ENCODE results near the gene FGD5.

Gene FGD5

DNA sequence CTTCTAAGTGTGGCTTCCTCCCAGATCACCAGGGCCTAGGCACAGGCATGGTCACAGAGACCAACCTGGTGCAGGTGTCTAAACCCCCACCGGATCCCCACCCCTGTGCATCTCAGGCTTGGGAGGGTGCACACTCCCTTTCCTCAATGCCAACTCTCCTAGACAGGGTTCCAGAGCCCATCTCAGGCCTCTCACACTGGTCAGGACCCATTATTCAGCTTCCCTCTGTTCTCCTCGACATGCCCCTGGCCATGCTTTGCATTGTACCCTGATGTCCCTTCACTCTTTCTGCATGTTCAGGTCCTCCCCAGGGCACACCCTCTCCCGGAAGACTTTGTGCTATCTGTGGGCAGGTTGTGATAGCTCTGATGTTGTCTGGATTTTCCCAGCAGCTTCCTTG, 23.5 kb downstream of the FGD5 start:
- no peak for TF ChIP-seq SIN3A (IDR thresholded peaks at IDR 0.05; ENCODE audit: borderline replicate concordance, insufficient read depth, low read length)
- TF ChIP-seq TAF1 (IDR thresholded peaks at IDR 0.05; ENCODE audit: borderline replicate concordance, insufficient read depth, low read length), result no peak
- TF ChIP-seq POLR2AphosphoS5 (IDR thresholded peaks at IDR 0.05; ENCODE audit: low read depth, low read length), result no peak
- TF ChIP-seq, protein P1, sequence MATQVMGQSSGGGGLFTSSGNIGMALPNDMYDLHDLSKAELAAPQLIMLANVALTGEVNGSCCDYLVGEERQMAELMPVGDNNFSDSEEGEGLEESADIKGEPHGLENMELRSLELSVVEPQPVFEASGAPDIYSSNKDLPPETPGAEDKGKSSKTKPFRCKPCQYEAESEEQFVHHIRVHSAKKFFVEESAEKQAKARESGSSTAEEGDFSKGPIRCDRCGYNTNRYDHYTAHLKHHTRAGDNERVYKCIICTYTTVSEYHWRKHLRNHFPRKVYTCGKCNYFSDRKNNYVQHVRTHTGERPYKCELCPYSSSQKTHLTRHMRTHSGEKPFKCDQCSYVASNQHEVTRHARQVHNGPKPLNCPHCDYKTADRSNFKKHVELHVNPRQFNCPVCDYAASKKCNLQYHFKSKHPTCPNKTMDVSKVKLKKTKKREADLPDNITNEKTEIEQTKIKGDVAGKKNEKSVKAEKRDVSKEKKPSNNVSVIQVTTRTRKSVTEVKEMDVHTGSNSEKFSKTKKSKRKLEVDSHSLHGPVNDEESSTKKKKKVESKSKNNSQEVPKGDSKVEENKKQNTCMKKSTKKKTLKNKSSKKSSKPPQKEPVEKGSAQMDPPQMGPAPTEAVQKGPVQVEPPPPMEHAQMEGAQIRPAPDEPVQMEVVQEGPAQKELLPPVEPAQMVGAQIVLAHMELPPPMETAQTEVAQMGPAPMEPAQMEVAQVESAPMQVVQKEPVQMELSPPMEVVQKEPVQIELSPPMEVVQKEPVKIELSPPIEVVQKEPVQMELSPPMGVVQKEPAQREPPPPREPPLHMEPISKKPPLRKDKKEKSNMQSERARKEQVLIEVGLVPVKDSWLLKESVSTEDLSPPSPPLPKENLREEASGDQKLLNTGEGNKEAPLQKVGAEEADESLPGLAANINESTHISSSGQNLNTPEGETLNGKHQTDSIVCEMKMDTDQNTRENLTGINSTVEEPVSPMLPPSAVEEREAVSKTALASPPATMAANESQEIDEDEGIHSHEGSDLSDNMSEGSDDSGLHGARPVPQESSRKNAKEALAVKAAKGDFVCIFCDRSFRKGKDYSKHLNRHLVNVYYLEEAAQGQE (IDR thresholded peaks at IDR 0.05; ENCODE audit: insufficient read depth in 1 of 2, low read depth in 2 of 2, low read length in 2 of 2), result no peak
- TF ChIP-seq FOXP2 (optimal IDR thresholded peaks at IDR 0.05; ENCODE audit: borderline replicate concordance, extremely low read depth, extremely low read length, insufficient read depth), result no peak

DNA sequence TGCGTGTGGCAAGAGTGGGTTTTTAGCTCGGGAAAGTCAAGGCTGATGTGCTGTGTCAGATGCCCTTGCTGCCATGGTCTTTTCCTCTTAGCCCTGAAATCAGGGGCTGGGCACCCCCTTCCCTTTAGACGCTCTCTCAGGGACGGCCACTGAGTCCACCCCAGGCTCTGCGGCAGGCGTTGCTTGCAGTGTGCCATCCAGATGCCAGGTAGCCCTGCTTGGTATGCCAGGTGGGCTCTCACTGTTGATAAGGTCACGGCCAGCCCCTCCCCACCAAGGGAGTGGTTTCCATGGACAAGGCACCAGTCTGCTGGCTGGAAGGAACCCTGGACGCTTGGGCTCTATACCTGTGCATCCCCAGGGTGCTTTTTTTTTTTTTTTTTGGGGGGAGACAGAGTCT, 24.6 kb downstream of the FGD5 start:
- no peak for TF ChIP-seq FOXP2 (optimal IDR thresholded peaks at IDR 0.05; ENCODE audit: borderline replicate concordance, extremely low read depth, extremely low read length, insufficient read depth)
- TF ChIP-seq SIN3A (IDR thresholded peaks at IDR 0.05; ENCODE audit: borderline replicate concordance, insufficient read depth, low read length), result no peak
- TF ChIP-seq TAF1 (IDR thresholded peaks at IDR 0.05; ENCODE audit: borderline replicate concordance, insufficient read depth, low read length), result no peak
- TF ChIP-seq POLR2AphosphoS5 (IDR thresholded peaks at IDR 0.05; ENCODE audit: low read depth, low read length), result no peak
- TF ChIP-seq, protein P1 (IDR thresholded peaks at IDR 0.05; ENCODE audit: insufficient read depth in 1 of 2, low read depth in 2 of 2, low read length in 2 of 2), result no peak

DNA sequence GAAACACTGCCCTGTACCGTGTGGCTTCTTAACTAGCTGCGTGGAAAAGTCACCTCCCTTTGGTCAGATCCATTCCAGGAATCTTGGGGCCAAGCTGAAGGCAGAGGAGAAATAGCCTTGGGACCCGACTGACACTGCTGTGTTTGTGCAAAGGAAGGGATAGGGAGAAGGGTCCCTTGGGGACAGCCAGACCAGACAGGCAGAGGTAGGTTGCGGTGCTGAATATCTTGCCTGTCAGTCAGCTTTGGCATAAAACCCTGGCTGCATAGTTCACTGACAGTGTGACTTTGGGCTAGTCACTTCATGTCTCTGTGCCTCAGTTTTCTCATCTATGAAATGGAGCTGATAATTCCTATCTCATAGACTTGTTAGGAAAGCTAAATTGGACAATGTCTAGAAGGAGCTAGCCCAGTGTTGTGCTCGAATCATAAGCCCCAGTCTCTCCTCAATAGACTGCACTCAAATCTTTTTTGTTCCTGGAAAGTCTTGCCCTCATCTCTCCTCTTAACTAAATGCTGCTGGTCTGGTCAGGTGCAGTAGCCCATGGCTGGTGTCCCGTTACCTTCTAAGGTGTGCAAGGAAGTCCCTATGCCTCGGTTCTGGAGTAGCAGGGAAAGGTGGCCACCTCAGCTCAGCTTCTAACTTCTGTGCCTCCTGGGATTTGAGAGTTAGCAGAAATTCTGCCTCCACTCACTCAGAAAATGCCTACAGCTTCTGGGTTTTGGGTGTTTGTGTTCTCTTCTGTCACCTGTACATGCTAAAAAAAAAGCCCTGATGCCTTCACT, 25.8 kb downstream of the FGD5 start:
- TF ChIP-seq SIN3A (IDR thresholded peaks at IDR 0.05; ENCODE audit: borderline replicate concordance, insufficient read depth, low read length), result no peak
- no peak for TF ChIP-seq FOXP2 (optimal IDR thresholded peaks at IDR 0.05; ENCODE audit: borderline replicate concordance, extremely low read depth, extremely low read length, insufficient read depth)
- no peak for TF ChIP-seq TAF1 (IDR thresholded peaks at IDR 0.05; ENCODE audit: borderline replicate concordance, insufficient read depth, low read length)
- no peak for TF ChIP-seq POLR2AphosphoS5 (IDR thresholded peaks at IDR 0.05; ENCODE audit: low read depth, low read length)

DNA sequence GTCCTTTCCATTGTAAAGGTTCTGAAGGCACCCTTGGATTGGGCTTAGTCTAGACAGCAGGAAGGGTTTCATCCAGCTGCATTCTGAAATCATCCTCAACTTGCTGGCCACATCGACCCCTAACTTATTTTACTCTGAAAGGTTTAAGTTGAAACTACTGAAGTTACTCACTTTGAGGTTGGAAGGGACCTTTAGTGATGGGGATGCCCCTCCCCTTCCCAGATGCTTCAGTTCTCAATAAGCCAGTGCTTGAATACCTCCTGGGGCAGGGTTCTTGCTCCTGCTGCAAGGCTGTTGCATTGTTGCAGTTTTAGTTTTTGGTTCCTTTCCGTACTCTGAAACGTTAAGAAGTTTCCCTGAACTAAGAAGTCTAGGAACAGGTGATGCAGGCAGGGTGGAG, 26.4 kb downstream of the FGD5 start:
- TF ChIP-seq TAF1 (IDR thresholded peaks at IDR 0.05; ENCODE audit: borderline replicate concordance, insufficient read depth, low read length) (no peak), SIN3A (IDR thresholded peaks at IDR 0.05; ENCODE audit: borderline replicate concordance, insufficient read depth, low read length) (no peak), POLR2AphosphoS5 (IDR thresholded peaks at IDR 0.05; ENCODE audit: low read depth, low read length) (no peak), FOXP2 (optimal IDR thresholded peaks at IDR 0.05; ENCODE audit: borderline replicate concordance, extremely low read depth, extremely low read length, insufficient read depth) (no peak)
- TF ChIP-seq, protein P1 (IDR thresholded peaks at IDR 0.05; ENCODE audit: insufficient read depth in 1 of 2, low read depth in 2 of 2, low read length in 2 of 2), result no peak

DNA sequence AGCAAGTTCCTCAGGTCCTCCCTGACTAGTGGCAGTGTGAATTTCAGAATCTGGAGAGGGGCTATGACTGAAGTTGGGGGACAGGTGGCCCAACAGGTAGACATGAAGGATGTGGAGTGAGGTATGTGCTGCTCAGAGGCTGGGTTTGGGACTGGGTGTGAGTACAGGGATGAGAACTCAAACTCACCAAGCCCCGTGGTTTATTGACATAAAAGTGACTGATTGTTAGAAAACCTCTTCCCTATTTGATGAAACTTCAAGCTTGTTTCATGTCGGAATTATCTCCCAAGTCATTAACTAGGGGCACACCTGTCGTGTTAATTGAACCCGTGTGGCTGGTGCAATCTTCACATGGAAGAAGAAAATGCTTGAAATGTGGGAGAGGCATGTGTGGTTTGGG, 27.1 kb downstream of the FGD5 start:
- no peak for TF ChIP-seq POLR2AphosphoS5 (IDR thresholded peaks at IDR 0.05; ENCODE audit: low read depth, low read length)
- no peak for TF ChIP-seq TAF1 (IDR thresholded peaks at IDR 0.05; ENCODE audit: borderline replicate concordance, insufficient read depth, low read length)
- no peak for TF ChIP-seq FOXP2 (optimal IDR thresholded peaks at IDR 0.05; ENCODE audit: borderline replicate concordance, extremely low read depth, extremely low read length, insufficient read depth)
- TF ChIP-seq, protein P1 (IDR thresholded peaks at IDR 0.05; ENCODE audit: insufficient read depth in 1 of 2, low read depth in 2 of 2, low read length in 2 of 2), result no peak
- TF ChIP-seq SIN3A (IDR thresholded peaks at IDR 0.05; ENCODE audit: borderline replicate concordance, insufficient read depth, low read length), result no peak

Measured in PFSK-1 (cell line).